GM11168 (cell line): ENCODE data around the gene MTCL1.

ENCODE experiments used
- in situ Hi-C: fragments of 300-500 bp; cut with MboI; formaldehyde crosslinking; loops from one replicate; pipeline ENCODE4 v1.12.0; 2022; ENCODE audit warnings: low sequenced_read_pairs; ENCODE audit not compliant: unreplicated experiment

MTCL1 gene

DNA sequence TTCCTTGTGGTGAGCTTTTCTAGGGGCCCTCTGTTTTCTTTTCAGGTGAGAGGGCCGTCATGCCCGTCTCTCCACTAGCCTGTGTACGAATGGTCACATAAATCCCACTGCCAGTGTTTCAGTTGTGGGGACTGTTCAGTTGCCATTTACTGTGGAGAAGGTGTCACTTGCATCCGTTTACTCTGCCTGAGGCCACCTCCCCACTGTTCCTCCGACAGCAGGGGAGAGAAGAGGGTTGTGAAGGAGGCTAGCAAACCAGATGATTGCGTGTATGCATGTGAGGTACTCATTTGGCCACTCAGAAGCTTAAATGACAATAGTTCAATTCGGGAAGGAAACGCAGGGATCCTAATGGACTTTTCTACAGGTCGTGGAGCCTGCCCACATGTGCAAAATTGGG is 3.3 kb downstream of the MTCL1 start:
- in situ Hi-C loops, result no loop called here

DNA sequence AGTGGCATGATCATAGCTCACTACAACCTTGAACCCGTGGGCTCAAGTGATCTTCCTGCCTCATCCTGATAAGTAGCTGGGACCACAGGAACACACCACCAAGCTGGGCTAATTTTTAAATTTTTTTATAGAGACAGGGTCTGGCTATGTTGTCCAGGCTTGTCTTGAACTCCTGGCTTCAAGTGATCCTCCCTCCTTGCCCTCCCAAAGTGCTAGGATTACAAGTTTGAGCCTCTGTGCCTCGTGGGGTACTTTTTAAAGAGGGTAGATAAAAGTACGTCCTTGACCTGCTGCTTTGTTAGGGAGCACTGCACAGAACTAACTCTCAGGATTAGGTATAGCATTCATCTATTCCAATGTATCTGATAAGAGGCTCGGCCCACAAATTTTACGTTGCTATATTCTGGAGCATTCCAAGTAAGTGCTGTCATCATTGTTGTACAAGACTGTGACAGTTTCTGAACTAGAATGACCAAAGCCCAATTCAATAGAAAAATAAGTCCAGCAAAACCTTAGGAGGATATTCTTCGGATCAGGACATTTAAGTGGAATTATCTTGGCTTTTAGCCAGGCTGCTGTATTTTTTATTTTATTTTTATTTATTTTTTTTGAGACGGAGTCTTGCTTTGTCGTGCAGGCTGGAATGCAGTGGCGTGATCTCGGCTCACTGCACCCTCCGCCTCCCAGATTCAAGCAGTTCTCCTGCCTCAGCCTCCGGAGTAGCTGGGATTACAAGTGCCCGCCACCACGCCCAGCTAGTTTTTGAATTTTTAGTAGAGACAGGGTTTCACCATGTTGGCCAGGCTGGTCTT is 4.1 kb downstream of the MTCL1 start:
- in situ Hi-C loops, result no loop called here

DNA sequence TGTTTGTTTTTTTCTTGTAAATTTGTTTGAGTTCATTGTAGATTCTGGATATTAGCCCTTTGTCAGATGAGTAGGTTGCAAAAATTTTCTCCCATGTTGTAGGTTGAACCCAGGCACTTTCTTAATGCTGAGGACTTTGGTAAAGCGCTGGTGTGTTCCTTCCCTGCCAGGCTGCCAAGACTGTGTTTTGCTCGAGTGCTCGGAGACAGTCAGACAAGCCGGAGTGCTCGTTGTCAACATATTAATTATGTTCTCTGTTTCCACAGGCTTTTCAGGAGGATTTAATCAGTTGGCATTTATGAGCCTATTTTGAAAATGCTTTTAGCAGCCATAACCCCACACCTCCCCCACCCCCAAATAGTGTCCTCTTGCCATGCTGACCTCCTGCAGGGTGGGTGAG is 6.4 kb downstream of the MTCL1 start:
- in situ Hi-C loops, result no loop called here

DNA sequence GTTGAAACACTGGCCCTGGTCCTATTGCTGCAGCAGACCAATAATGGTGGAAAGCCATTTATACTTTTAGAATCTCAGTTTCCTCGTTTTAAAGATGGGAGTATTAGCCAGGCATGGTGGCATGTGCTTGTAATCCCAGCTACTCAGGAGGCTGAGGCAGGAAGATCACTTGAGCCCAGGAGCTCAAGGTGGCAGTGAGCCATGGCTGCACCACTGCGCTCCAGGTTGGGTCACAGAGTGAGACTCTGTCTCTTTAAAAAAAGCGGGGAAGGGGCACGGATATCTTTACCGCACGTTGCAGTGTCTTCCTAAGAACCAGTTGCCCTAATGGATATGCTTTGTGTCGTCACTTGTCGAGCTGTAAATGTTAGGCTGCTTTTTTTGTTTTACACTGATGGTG is 8.3 kb downstream of the MTCL1 start:
- in situ Hi-C loops, result no loop called here

DNA sequence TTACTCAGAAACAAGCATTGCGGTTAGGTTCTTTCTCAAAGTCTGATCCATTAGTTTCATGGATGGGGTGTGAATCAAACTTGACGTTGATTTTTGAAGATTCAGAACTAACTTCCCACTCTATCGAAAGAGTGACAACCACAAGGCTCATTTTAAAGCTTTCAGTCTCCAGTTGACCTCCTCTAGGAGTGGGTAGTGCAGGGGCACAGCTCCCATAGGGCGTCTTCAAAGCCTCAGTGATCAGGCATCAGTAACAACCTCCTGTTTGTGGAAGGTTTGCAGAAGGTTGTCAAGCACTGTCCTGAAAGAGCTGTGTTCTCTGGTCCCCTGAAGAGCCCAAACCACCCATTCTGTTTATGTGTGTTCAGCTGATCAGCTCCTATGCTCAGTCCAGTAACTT is 10.2 kb downstream of the MTCL1 start:
- in situ Hi-C loops, result no loop called here

DNA sequence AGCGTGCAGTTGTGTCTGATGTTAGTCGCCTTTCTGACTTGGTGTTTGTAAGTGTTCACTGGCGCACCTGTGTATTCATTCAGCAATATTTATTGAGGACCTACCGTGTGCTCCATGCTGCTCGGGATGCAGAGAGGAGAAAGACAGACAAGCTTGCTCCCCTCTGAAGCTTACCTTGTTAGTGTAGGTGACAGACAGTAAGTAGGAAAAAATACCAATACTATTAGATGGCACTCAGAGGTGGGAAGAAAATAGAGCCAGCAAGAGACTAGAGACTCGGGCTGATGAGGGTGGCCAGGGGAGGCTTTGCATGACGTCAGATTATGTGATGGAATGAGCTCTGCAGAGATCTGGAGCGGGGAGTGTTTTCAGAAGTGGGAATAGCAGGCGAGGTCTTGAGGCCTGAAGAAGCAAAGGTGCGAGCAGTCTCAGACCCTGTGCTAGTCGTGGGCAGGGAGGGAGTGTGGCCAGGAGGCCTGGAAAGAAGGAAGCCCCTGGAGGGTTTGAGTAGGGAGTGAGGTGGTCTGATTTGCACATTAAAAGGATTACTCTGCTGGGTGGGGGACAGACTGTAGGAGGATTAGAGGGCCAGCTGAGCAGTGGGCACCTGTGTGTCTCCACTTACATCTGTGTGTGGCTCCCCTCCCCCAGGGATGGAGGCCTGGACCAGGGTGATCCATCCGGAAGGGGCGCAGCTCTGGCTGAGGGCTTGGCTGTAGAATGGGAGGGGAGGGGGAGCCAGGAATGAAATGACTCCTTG is 11.8 kb downstream of the MTCL1 start:
- in situ Hi-C loops, result no loop called here

DNA sequence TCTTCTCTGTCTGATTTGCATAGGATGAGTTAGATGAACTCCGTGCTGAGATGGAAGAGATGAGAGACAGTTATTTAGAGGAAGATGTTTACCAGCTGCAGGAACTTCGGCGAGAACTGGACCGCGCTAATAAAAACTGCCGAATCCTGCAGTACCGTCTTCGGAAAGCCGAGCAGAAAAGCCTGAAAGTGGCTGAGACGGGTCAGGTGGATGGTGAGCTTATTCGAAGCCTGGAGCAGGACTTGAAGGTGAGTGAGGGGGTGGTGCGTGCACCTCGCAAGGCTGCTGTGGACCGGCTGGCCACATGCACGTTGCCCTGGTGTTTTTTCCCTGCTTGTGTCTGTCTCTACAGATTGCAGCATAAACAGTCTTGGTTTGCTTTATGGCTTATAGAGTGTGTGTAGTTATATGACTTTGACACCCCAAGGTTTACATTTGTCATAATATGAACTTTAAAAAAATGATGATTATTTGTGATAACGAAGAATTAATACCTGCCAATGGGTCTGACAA is 13.1 kb downstream of the MTCL1 start:
- in situ Hi-C loops, result no loop called here

DNA sequence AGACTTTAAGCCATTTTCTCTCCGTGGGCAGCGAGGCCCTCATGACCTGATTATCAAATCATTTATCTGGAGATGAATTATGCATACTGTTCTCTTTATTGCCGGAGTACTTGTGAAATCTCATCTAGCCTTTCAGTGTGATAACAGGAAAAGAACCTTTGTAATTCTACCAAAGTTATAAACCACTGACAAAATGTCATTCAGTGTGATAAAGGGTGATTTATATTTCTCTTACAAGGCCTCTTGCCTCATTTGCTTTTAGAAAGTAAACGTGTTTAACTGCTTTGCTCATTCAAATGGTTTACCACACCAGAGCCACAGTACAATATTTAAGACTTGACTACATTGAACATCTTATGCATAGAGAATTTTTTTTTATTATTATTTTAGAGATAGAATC is 13.8 kb downstream of the MTCL1 start:
- in situ Hi-C loops, result no loop called here

DNA sequence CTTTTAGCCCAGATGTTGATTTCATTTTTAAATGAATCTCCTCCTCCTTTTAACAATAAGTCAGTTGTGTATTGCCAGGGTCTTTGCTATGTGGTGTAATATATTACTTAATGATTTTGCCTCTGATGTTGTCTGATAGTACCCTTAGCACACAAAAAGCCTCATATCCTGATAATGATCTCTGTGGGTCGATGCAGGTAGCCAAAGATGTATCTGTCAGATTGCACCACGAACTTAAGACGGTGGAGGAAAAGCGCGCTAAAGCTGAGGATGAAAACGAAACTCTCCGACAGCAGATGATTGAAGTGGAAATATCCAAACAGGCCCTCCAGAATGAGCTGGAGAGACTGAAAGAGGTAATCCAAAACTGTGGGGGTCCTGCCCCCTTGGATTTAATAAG is 14.8 kb downstream of the MTCL1 start:
- in situ Hi-C loops, result no loop called here

DNA sequence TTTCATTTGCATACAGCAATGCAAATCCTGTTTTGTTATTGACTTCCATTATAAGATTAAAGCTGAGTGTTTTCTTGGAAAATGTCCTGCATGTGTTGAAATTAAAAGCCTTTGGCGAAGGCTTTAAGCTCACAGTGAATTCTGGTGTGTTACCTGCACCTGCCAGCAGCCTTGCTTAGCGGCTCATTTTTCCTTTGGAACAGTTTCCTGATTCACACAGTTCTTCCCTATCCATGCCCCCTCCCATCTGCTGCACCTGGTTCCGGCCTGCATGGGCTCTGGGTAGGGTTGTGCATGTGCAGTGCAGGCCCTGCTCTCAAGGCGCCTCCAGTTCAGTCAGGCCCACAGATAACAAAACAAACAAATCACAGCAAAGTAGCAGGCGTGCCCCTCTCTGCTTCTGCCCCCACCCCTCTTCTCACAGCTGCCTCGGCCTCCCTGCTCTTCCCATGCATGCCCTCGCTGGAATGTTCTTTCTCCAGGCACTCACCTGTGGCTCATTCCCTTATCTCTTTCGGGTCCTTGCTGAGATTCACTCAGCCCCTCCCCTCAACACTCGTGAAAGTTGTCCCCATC is 15.8 kb downstream of the MTCL1 start:
- in situ Hi-C loops, result no loop called here

DNA sequence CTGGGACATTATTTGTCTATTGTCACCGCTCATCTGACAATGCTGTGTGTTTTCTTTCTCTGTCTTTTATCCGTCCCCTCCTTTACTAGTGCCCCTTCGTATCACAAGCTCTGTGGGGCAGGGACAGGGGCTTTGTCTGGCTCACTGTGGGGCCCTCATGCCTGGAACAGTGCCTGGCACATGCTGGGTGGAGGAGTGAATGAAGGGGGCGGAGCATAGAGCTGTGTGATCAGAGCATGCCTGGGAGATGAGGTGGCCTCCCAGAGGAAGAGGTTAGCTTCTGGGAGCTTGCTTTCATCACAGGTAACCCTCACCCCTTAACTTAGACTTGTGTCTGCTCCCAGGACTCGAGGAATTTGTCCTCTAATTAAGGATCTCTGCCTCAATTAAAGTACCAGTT is 16.4 kb downstream of the MTCL1 start:
- in situ Hi-C loops, result no loop called here

DNA sequence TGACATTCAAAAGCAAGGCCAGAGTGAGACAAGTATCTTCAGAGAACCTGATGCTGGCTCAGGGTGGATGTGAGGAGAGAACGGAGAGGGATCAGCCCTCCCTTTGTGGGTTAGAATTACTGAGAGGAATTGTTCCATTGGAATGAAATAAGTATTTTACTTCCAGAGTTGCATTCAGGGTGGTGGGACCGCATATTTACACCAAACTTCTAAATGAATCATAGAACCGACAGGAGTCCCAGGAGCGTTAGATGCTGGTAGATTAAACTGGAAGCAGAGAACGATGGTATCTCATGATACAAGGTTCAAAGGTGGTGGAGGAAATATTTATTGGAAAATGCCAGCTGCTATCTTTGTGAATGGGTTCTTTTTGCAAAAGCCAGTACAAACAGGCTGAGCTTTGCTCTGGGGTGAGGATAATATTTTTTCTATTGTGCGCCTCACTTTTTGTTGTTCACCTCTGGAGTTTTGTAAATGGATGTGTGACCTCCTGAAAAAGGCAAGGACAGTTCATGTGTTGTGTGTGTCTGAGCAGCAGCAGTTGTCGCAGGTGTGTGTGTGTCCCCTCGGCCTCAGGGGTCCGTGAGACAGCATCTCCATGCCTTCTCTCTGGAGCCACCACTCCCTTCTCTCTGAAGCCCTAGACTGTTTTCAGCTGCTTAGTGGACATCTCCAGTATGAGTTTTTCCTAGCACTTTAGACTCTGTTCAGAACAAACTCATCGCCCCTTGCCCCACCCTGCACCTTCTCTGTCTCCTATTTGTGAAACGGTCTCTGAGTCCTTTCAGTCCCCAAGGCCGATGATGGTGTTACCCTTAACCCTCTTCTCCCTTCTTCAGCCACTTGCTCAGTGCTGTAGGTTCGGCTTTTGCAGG is 17.8 kb downstream of the MTCL1 start:
- in situ Hi-C loops, result no loop called here

DNA sequence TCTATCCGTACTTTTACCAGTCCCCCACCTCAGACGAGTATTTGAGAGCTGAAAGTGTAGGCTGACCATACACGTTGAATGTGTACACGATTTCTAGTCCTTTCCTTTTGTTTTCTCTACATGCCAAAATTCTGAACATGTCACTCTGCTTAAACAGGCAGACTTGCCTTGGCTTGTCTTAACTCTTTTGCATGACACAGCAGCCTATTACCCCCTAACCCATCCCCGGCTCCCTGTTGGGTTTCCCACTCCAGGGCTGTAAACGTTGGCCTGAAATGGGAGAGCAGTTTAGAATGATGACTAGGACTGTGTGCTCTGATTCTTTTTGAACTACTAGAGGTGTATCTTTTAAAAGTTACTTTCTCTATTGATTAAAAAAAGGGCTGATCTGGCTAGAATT is 19.1 kb downstream of the MTCL1 start:
- in situ Hi-C loops, result no loop called here

DNA sequence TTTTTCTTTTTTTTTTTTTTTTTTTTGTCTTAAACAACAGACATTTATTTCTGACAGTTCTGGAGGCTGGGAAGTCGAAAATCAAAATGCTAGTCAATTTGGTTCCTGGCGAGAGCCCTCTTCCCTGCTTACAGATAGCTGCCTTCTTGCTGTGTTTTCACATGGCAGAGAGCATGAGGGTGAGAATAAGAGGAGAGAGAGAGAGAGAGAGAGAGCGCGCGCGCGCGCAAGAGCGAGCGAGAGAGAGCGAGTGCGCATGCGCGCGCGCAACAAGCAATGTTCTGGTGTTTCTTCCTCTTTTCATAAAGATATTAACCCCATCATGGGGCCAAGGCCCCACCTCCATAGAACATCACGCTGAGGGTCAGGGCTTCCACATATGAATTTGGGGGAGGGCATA is 20.9 kb downstream of the MTCL1 start:
- in situ Hi-C loops, result no loop called here

DNA sequence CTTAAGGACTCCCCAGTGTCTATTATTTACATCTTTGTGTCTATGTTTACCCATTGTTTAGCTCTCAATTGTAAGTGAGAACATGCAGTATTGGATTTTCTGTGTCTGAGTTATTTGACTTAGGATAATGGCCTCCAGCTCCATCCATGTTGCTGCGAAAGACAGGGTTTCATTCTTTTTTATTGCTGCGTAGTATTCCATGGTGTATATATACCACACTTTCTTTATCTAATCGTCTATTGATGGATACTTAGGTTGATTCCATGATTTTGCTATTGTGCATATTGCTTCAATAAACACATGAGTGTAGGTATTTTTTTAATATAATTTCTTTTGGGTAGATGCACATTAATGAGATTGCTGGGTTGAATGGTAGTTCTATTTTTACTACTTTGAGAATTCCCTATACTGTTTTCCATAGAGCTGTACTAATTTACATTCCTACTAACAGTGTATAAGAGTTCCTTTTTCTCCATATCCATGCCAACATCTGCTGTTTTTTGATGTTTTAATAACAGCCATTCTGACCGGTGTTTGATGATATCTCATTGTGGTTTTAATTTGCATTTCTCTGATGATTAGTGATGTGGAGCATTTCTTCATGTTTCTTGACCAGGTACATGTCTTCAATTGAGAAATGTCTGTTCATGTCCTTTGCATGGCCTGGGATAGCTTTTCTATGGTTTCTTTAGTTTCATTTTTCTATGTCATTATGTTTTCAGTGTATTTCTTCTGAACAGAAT is 21.8 kb downstream of the MTCL1 start:
- in situ Hi-C loops, result no loop called here

DNA sequence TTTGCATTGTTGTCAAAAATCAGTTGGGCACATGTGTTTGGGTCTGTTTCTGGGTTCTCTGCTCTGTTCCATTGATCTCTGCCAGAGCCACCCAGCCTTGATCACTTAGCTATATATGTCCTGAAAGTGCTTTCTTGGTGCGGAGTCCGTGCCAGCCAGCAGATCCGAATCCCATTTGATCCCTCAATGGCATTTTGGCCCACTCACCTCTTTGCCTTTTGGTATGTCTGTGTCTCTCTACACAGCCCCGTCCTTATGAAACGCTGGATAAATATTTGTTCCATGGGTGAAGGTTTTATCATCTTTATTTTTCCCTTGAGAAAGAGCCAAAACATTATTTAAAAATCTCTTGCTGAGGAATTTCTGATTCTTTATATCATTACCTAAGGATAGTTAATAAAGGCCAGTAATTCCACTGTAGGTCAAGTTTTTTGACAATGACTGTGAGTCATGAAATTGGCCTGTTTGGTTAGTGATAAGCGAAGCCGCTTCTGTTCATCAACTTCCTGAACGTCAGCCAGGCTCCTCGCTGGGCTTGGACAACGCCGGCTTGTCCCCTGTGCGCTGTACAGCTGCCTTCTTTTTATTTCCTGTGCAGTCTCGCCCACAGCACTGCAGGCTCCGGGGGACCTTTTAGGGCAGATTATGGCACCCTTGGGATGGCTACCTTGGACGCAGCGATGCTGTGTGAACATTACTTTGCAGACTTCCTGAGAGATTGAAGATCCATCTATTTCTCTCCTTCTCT is 24.9 kb downstream of the MTCL1 start:
- in situ Hi-C loops, result no loop called here

DNA sequence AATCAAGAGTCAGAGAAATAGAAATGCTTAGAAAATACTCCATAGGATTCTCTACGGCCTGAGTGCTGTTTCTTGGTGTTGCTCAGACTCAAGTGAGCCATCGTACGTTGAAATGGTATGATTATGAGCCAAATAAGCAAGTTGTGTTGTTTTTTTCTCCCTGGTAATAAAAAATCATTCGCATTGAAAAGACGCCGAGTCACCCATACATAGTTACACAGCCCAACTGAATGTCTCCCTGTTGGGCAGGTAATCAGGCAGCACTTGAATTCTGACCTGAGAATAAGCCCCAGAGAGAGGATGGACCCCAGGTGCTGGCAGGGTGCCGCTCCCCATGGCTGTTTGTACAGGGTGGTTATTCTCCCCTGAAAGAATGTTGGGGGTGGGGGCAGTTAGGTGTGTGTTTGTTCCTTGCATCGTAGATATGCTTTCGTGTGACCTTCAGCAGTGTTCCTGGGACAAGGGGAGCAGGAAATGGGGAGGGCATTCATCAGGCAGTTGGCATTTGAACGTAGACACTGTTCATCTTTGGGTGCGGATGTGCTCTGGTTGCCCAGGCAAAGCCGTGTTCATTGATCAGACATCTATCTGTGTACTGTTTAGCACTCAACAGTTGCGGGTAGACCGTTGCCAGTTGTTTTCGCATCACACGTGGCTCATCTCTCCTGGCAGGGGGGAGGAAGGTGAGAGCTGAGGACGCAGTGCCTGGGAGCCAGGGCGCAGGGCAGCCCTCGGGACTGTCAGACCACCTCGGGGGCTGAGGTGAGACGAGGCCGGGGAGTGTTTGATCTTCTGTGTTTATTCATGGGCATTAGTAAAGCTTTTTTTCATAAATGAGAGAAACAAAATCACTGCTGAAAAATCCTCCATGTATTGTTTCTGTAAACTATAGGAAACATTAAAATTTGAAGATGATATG is 27.3 kb downstream of the MTCL1 start:
- in situ Hi-C loops, result no loop called here

DNA sequence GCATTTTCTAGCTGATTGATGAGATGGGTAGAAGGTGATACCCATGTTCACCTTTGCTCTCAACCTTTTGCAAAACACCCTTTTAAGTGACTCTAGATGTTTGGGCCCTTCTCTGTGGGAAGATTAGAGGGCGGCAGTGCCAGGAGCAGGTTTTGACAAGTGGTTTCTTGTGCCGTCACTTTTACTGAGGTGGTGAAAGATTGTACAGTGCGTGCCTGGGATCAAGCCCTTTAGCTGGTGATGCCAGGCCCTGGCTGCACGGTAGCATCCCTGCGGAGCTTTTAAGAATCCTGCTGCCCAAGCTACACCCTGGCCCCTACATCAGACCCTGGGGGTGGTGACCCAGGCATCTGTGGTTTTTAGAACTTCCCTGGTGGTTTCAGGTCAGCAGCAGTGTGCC is 29.1 kb downstream of the MTCL1 start:
- in situ Hi-C loops, result no loop called here
